ENCODE data around the gene DGUOK.

DNA sequence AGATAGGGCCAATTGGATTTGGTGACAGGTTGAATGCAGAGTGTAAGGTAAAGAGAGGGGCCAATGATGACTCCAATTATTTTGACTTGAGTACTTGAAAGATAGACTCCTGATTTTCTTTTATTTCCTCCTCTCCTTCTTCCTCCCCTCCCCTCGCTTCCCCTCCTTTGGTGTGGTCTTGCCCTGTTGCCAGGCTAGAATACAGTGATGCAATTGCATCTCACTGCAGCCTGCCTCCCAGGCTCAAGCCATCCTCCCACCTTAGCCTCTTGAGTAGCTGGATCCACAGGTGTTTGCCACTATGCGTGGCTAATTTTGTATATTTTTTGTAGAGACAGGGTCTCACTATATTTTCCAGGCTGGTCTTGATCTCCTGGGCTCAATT lies 2.3 kb downstream of the DGUOK start:
- TF ChIP-seq, protein P1, sequence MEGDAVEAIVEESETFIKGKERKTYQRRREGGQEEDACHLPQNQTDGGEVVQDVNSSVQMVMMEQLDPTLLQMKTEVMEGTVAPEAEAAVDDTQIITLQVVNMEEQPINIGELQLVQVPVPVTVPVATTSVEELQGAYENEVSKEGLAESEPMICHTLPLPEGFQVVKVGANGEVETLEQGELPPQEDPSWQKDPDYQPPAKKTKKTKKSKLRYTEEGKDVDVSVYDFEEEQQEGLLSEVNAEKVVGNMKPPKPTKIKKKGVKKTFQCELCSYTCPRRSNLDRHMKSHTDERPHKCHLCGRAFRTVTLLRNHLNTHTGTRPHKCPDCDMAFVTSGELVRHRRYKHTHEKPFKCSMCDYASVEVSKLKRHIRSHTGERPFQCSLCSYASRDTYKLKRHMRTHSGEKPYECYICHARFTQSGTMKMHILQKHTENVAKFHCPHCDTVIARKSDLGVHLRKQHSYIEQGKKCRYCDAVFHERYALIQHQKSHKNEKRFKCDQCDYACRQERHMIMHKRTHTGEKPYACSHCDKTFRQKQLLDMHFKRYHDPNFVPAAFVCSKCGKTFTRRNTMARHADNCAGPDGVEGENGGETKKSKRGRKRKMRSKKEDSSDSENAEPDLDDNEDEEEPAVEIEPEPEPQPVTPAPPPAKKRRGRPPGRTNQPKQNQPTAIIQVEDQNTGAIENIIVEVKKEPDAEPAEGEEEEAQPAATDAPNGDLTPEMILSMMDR (conservative IDR thresholded peaks at IDR 0.05): no peak
- TF ChIP-seq ZFX (IDR thresholded peaks at IDR 0.05): no peak
